Measurements from ENCODE around the gene SMIM9.
"Not testable (repeated sequence)": the region's sequence is repeated elsewhere in the genome, so short reads cannot be mapped to it uniquely, and the experiment has no call there.

Gene SMIM9

GRCh38 chrX:154834562-154834961, at the start of gene SMIM9:
TSS of gene SMIM9 (minus strand) at chrX:154834662. CDS start at chrX:154830856, 3,806 bp downstream.
- in situ Hi-C loops (cut with MboI; ENCODE audit: low sequenced_read_pairs): no loop called here

GRCh38 chrX:154884069-154884468, 49.6 kb upstream of the SMIM9 start:
- in situ Hi-C loops (cut with MboI; ENCODE audit: low sequenced_read_pairs): not testable (repeated sequence)

GRCh38 chrX:154873329-154873728, 38.9 kb upstream of the SMIM9 start:
- in situ Hi-C loops (cut with MboI; ENCODE audit: low sequenced_read_pairs): no loop called here

DNA sequence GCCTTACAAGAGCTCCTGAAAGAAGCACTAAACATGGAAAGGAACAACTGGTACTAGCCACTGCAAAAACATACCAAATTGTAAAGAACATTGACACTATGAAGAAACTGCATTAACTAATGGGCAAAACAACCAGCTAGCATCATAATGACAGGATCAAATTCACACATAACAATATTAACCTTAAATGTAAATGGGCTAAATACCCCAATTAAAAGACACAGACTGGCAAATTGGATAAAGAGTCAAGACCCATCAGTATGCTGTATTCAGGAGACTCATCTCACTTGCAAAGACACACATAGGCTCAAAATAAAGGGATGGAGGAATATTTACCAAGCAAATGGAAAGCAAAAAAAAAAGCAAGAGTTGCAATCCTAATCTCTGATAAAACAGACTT, 34.1 kb upstream of the SMIM9 start:
- in situ Hi-C loops (cut with MboI; ENCODE audit: low sequenced_read_pairs): not testable (repeated sequence)

- in situ Hi-C loops (cut with MboI; ENCODE audit: low sequenced_read_pairs): no loop called here
Observed at GRCh38 chrX:154855256-154855655, 20.8 kb upstream of the SMIM9 start.

DNA sequence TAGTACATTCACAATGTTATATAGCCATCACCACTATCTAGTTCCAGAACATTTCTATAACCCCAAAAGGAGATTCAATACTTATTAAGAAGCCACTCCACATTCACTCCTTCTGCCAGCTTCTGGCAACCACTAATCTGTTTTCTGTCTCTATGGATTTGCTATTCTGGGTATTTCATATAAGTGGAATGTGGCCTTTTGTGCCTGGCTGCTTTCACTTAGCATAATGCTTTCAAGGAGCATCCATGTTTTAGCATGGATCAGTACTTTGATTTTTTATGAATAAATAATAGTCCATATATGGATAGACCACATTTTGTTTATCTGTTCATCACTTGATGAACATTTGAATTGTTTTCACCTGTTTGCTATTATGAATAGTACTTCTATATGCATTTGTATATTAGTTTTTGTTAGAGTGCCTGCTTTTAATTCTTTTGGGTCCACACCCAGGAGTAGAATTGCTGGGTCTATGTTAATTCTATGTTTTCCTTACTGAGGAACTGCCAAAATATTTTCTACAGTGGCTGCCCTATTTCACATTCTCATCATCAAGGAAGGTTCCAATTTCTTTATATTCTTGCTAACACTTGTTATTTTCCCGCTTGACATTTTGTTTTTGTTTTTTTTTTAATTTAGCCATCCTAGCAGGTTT, 16.6 kb upstream of the SMIM9 start:
- in situ Hi-C loops (cut with MboI; ENCODE audit: low sequenced_read_pairs): no loop called here

DNA sequence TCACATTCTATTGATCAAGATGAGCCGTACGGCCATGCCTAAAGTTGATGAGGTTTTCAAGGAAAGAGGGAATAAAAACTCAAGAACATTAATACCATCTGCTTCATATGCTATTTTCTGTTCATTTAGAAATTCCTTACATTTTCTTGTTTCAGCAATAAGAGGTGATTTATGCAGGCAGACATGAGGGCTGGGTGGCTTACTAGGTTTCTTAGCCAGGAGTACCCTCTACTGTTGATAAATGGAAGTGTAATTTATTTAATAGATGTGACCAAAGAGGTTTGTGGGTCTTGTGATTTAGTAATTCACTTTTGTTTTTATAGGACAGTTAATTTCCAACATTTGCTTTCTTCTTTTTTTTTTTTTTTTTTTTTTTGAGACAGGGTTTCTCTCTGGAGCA, 6.4 kb upstream of the SMIM9 start:
- in situ Hi-C loops (cut with MboI; ENCODE audit: low sequenced_read_pairs): no loop called here

- in situ Hi-C loops (cut with MboI; ENCODE audit: low sequenced_read_pairs): no loop called here
Observed at GRCh38 chrX:154836163-154836562, 1.7 kb upstream of the SMIM9 start.

DNA sequence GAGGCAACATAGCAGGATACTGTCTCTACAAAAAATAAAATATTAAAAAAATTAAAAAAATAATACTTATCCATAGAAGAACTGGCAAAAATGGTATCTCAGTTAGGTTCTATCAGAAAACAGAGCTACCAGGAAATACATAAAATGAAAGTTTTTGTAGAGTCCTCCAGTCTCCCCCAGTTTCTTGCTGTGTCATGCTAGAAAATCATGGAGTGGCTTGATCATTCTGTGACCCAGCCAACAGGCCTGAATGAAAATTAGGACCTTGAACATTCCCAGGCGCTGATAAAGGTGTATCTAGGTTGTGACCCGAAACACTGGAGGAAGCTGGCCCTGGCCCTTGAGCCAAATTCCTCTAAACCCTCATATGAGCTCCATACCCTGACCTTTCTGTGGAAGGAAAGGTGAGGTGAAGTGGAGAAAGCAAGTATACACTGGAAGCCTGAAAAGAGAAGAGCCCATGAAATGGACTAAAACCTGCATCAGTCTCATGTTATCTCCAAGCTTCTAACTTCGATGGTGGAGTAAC, 652 bp downstream of the SMIM9 start:
- in situ Hi-C loops (cut with MboI; ENCODE audit: low sequenced_read_pairs): no loop called here

DNA sequence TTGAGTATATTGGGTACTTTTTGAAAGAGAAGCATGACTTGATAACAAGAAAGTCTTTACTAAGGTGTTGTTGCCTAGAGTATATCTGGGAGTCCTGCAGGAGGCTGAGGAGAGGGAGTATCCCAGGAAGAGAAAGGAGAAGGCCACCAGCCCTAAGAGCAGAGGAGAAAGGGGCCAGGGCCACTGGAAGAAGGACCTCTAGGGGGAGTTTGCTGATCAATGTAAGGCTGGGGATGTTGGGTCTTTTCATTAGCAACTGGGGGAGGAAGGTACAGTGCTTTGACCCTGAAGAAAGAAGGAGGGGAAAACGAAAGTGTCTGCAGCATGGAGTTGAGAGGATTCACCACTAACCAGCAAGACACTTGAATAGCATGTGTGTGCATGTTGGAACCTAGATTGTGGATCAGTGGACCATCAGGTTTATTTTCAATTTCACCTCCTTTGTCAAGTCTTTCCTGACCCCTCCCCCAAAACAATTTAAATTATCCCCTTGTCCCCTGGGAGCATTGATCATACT, 4.5 kb downstream of the SMIM9 start:
- in situ Hi-C loops (cut with MboI; ENCODE audit: low sequenced_read_pairs): no loop called here

DNA sequence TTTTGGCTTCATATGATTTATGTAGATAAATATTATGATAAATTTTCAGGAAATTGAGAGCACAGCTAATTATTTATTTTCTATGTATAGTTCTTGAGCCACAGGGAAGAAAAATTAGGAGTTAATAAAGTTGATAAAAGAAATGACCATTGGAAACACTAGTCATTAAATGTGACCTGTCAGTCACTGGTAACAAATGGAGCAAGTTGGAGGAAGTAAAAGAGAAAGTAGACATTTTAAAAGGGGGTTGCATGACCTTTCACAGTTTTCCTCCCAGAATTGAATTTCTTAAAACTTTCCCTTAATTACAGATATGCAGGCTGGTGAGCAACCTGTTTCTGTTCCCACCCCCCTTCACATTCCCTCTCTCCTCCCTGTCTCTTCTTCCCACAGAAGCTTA, 5.3 kb downstream of the SMIM9 start:
- in situ Hi-C loops (cut with MboI; ENCODE audit: low sequenced_read_pairs): no loop called here

- in situ Hi-C loops (cut with MboI; ENCODE audit: low sequenced_read_pairs): no loop called here
Observed at GRCh38 chrX:154828016-154828408, 6.5 kb downstream of the SMIM9 start.

GRCh38 chrX:154827194-154828015, 7.1 kb downstream of the SMIM9 start:
- in situ Hi-C loops (cut with MboI; ENCODE audit: low sequenced_read_pairs): no loop called here

DNA sequence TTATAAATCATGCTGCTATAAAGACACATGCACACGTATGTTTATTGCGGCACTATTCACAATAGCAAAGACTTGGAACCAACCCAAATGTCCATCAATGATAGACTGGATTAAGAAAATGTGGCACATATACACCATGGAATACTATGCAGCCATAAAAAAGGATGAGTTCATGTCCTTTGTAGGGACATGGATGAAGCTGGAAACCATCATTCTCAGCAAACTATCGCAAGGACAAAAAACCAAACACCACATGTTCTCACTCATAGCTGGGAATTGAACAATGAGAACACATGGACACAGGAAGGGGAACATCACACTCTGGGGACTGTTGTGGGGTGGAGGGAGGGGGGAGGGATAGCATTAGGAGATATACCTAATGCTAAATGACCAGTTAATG, 8.9 kb downstream of the SMIM9 start:
- in situ Hi-C loops (cut with MboI; ENCODE audit: low sequenced_read_pairs): not testable (repeated sequence)

GRCh38 chrX:154824638-154825037, 9.8 kb downstream of the SMIM9 start:
- in situ Hi-C loops (cut with MboI; ENCODE audit: low sequenced_read_pairs): no loop called here

DNA sequence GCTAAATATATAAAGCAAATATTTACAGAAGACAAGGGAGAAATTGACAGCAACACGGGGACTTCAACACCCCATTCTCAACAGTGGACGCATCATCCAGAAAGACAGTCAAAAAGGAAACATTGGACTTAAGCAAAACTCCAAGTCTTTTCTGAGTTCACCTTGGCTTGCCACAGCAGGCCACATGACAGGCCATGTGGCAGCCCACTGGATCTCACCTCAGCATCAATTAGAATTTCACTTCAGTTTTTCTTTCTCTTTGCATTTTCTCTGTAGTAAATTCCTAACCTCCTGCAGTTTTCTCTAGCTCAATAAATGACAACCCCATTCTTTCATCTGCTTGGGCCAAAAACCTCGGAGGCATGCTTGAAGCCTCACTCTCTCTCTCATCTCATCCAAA, 12.4 kb downstream of the SMIM9 start:
- in situ Hi-C loops (cut with MboI; ENCODE audit: low sequenced_read_pairs): no loop called here

DNA sequence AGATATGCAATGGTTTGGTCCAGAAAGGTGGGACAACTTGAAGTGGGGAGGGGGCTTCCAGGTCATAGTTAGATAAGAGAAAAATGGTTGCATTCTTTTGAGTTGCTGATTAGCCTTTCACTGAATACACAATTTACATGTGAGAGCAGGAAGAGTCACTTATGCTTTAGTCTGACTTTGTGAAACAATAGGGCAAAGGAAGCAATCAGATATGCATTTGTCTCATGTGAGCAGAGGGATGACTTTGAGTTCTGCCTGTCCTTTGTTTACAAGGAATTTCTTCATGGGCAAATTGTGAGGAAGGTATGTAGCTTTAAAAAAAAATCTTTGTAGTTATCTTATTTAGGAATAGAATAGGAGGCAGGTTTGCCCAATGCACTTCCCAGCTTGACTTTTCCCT, 12.9 kb downstream of the SMIM9 start:
- in situ Hi-C loops (cut with MboI; ENCODE audit: low sequenced_read_pairs): no loop called here

DNA sequence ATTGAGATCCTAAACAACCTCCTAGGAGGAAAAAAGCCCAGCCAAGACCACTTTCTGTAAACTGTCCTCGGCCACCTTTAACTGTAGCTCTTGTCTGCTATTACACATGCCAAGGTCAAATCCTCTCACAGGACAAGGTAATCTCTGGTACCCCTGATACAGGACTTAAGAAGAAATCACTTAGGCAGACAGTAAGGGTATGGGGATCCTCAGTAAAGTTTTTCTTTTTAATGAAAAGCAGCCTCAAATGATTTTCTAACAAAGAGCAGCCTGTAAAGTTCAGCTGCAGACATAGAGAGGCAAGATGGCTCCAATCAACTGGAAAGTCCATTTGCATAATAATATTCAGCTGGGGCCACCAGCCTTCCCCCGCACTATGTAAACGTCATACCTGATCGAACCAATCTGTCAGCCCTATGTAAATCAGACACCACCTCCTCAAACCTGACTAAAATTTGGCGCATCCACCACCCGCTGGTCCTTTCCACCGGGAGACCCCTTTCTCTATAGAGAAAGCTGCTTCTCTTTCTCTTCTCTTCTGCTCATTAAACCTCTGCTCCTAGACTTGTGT, 14.6 kb downstream of the SMIM9 start:
- in situ Hi-C loops (cut with MboI; ENCODE audit: low sequenced_read_pairs): no loop called here

DNA sequence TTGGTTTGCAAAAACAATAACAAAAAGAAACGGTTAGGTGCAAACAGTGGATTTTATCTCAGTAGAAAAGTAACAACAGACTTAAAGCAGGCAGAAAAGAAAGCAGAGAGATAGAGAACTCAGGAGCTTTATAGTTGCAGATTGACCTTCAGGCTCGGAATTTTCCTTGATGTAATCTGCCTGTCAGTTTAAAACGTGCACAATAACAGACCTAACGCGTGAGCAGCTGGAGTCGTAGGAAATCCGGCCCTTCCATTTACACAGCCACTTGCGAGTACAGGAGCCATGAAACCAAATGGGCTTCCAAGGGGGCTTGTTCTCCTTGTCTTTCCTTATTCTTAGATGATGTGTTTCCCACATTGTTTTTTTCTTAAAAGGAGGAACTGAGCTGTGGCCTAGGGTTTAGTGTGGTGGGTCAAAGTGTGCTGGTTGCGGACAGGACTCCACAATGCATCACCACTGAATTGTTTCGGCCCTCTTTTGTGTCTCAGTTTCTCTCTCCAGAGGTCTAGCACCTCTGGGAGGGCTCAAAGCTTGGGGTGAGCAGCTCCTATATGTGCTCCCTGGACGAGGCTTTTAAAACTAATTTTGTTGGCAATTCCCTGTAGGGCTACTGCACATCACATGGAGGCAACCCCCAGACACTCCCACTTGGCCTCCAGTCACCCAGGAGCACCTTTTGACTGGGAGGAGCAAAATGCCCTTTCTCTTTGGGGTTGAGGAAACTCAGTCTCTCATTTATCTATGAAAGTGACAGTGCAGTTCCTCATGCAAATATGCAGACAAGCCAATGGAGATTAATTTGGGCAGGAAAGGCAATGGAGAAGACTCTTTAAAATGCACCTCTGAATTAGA, 15.3 kb downstream of the SMIM9 start:
- in situ Hi-C loops (cut with MboI; ENCODE audit: low sequenced_read_pairs): no loop called here

DNA sequence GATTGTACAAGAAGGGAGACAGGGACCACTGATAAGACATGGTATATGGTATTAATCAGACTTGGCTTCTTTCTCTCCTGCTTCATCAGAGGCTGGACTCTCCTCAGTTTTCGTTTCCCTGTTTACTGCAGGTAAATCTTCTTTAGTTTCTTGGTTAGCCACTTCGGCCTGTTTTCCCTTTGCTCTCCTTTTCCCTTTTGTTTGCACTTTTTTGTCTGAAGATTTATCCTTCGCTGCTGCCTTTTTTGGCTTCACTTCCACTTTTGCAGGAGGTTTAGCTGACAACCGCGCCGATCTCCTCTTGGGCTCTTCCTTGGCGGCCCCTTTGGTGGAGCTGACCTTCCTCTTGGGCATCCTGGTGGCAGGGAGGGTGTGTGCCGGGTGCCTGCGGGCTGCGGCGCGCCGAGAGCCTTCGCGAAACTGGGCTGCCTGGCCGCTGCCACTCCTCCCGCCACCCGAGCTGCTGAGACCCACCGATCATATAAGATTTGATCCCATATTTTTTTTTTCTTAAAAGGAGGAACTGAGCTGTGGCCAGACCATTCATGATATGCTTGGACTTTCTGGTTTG, 17.3 kb downstream of the SMIM9 start:
- in situ Hi-C loops (cut with MboI; ENCODE audit: low sequenced_read_pairs): not testable (repeated sequence)

All from HL-60/S4 (cell line).